HG03342 (cell line): ENCODE data around the gene DPYSL4.

Source experiments
- ATAC-seq: cut with Tn5 transposase; IDR thresholded peaks from one replicate; pipeline ENCODE4 v1.9.1; 2021; ENCODE audit warnings: mild to moderate bottlenecking, moderate library complexity; ENCODE audit not compliant: unreplicated experiment

Gene DPYSL4

DNA sequence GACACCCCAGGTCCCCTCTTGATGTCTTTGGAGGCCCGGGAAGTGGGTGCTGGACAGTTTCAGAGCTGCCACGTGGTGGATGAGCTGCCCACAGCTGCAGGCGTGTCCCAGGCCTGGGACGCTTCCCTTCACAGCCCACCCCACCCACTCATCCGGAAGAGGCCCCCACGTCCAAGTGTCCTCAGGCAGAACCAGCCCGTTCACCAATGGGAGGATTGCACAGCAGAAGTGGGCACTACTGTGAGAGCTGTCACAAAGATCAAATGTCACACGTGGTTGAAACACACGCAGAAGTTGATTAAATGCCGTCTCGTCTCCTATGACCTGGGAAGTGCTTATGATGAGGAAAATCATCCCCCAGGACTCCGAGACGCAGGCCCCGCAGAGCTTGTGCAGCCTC, 68.1 kb downstream of the DPYSL4 start:
- no peak for ATAC-seq
